ENCODE measurements around the gene KRT17. TPM values are rescaled to one million over a fixed set of nuclear protein-coding genes. Genes with fewer than 3 reads are reported as not detected.

Gene KRT17
- 1,990 and 4,105 TPM in 2 replicates for total RNA-seq (2022)
- Bru-seq, nascent RNA: percentile 98 among the genes with signal in this experiment
- percentile 99 among the genes with signal in this experiment for BruChase-seq, experiment 1, labeled RNA remaining after a 6-hour chase
- BruChase-seq, experiment 2, labeled RNA remaining after a 2-hour chase: percentile 99 among the genes with signal in this experiment
- long read RNA-seq, transcript KRT17-209 (8 exons, 1,651 nt): major isoform, 10,911 of 11,476 reads
- long read RNA-seq, transcript KRT17-204 (7 exons, 1,834 nt): minor isoform, 26 of 11,476 reads
- long read RNA-seq, transcript KRT17-210 (4 exons, 684 nt): minor isoform, 22 of 11,476 reads
- long read RNA-seq, partial matches to known transcripts: 123 of 11,476 reads
- long read RNA-seq, other reads (novel, unspliced or antisense): 394 of 11,476 reads

GRCh38 chr17:41624208-41625101 is at the start of gene KRT17:
TSS of gene KRT17 (minus strand) at chr17:41624575. CDS start at chr17:41624509, 66 bp downstream.
- POLR2A ChIA-PET: interaction anchor here (0.6 to 13.2 kb wide), 31 partner anchors 9 to 1103 kb away, joined by 3 to 366 read pairs (median 4); partner anchors contain the start of genes EIF1, KRT14, KRT15 and KRT16
- no peaks in the 10 kb centered on the region for H3K27me3 Mint-ChIP-seq (ENCODE audit: insufficient read depth, unreplicated experiment)
- intact Hi-C loops (cut with micrococcal nuclease): loop anchor here (1.0 kb wide), 1 partner anchor 45 kb away; no protein-coding TSS in a partner anchor
- peak; percentile 93 for DNase-seq (ENCODE audit: unreplicated experiment)
- no peaks in the 10 kb centered on the region for H3K9me3 Mint-ChIP-seq (ENCODE audit: unreplicated experiment)
- peaks cover 47% of the 10 kb centered on the region for H3K4me1 Mint-ChIP-seq (ENCODE audit: insufficient read depth, unreplicated experiment)
- H3K27ac Mint-ChIP-seq (ENCODE audit: low read depth, unreplicated experiment): peak within 1 kb of the TSS; percentile 89
- H3K4me3 Mint-ChIP-seq (ENCODE audit: unreplicated experiment): peak within 1 kb of the TSS; percentile 86
- CTCF ChIA-PET: interaction anchor here (0.6 to 2.5 kb wide), 11 partner anchors 24 to 161 kb away, joined by 3 to 13 read pairs (median 5); no protein-coding TSS in a partner anchor
- BruUV-seq (replicated peaks): TSS peak; percentile 85
- H3K36me3 Mint-ChIP-seq (ENCODE audit: insufficient read depth, unreplicated experiment): peaks cover 54% of the 10 kb centered on the region
- TF ChIP-seq CTCF (IDR thresholded peaks at IDR 0.05; ENCODE audit: unreplicated experiment): peak; percentile 19

GRCh38 chr17:41672153-41672552 is 47.8 kb upstream of the KRT17 start:
- ChIA-PET POLR2A (no interaction called here), CTCF (interaction anchor here (0.6 to 0.7 kb wide), 2 partner anchors 26 to 122 kb away, joined by 3 to 4 read pairs; no protein-coding TSS in a partner anchor)
- TF ChIP-seq CTCF (IDR thresholded peaks at IDR 0.05; ENCODE audit: unreplicated experiment): no peak
- H3K9me3 Mint-ChIP-seq (ENCODE audit: unreplicated experiment): no peaks in the 10 kb centered on the region
- H3K36me3 Mint-ChIP-seq (ENCODE audit: insufficient read depth, unreplicated experiment): no peaks in the 10 kb centered on the region
- H3K27ac Mint-ChIP-seq (ENCODE audit: low read depth, unreplicated experiment): no peak overlapping the region
- no peaks in the 10 kb centered on the region for H3K27me3 Mint-ChIP-seq (ENCODE audit: insufficient read depth, unreplicated experiment)
- no TSS peak for BruUV-seq (replicated peaks)
- intact Hi-C loops (cut with micrococcal nuclease): no loop called here
- H3K4me3 Mint-ChIP-seq (ENCODE audit: unreplicated experiment): no peak overlapping the region
- H3K4me1 Mint-ChIP-seq (ENCODE audit: insufficient read depth, unreplicated experiment): no peaks in the 10 kb centered on the region
- DNase-seq (ENCODE audit: unreplicated experiment): no peak

GRCh38 chr17:41667280-41668041 is 43.1 kb upstream of the KRT17 start:
- Mint-ChIP-seq H3K4me1 (ENCODE audit: insufficient read depth, unreplicated experiment) (peaks cover 26% of the 10 kb centered on the region), H3K27me3 (ENCODE audit: insufficient read depth, unreplicated experiment) (no peaks in the 10 kb centered on the region), H3K27ac (ENCODE audit: low read depth, unreplicated experiment) (no peak overlapping the region), H3K36me3 (ENCODE audit: insufficient read depth, unreplicated experiment) (no peaks in the 10 kb centered on the region), H3K9me3 (ENCODE audit: unreplicated experiment) (no peaks in the 10 kb centered on the region), H3K4me3 (ENCODE audit: unreplicated experiment) (peak overlapping the region; percentile 49)
- ChIA-PET POLR2A (interaction anchor here (0.7 to 4.5 kb wide), 6 partner anchors 12 to 856 kb away, joined by 3 to 31 read pairs (median 5); partner anchors contain the start of gene EIF1), CTCF (interaction anchor here (0.5 to 11.5 kb wide), 35 partner anchors 9 to 865 kb away, joined by 3 to 566 read pairs (median 3); partner anchors contain the start of gene EIF1)
- intact Hi-C loops (cut with micrococcal nuclease): loop anchor here (2.0 kb wide), 4 partner anchors 339 to 1047 kb away; no protein-coding TSS in a partner anchor
- TF ChIP-seq CTCF (IDR thresholded peaks at IDR 0.05; ENCODE audit: unreplicated experiment): no peak
- no peak for DNase-seq (ENCODE audit: unreplicated experiment)
- BruUV-seq (replicated peaks): no TSS peak
